ENCODE data around the gene KAT8. TPM values are rescaled to one million over a fixed set of nuclear protein-coding genes. Genes with fewer than 3 reads are reported as not detected.

The KAT8 gene
- total and polyA plus RNA-seq, 2 of the 13 experiments (the other 11 are each of a cell fraction or from before 2014, with no cell fraction given) = 79.0 to 84.2 TPM

GRCh38 chr16:31072540-31073141 lies 44.8 kb upstream of the KAT8 start (continued):
- TF ChIP-seq SIX1 (CRISPR knock-in tag; IDR thresholded peaks at IDR 0.05; ENCODE audit: borderline replicate concordance) = no peak
- no peak; the same call in 1 of the 2 replicates for TF ChIP-seq SAFB2 (CRISPR knock-in tag; IDR thresholded peaks at IDR 0.05; ENCODE audit: borderline replicate concordance, low read depth)
- TF ChIP-seq ATF7-NPFF (CRISPR knock-in tag; IDR thresholded peaks at IDR 0.05; ENCODE audit: low read depth) = no peak
- no peak for TF ChIP-seq MED1 (CRISPR knock-in tag; IDR thresholded peaks at IDR 0.05)
- TF ChIP-seq ZNF224 (CRISPR knock-in tag; IDR thresholded peaks at IDR 0.05) = no peak
- no peak for TF ChIP-seq HHEX (CRISPR knock-in tag; IDR thresholded peaks at IDR 0.05)
- no peak for TF ChIP-seq ZNF18 (CRISPR knock-in tag; IDR thresholded peaks at IDR 0.05; ENCODE audit: insufficient replicate concordance)
- no peak for TF ChIP-seq ZNF770 (CRISPR knock-in tag; IDR thresholded peaks at IDR 0.05)
- no peak for TF ChIP-seq ZNF691 (CRISPR knock-in tag; IDR thresholded peaks at IDR 0.05; ENCODE audit: borderline replicate concordance, low read depth)
- 0 out of 2 replicates have a peak, but pooled peaks have one; percentile 37 for TF ChIP-seq ZNF552 (CRISPR knock-in tag; IDR thresholded peaks at IDR 0.05; ENCODE audit: borderline replicate concordance)
- peak; percentile 62; the same call in 1 of the 2 replicates for TF ChIP-seq ZNF264 (CRISPR knock-in tag; IDR thresholded peaks at IDR 0.05)
- no peak for TF ChIP-seq CHCHD3 (CRISPR knock-in tag; IDR thresholded peaks at IDR 0.05)
- no peak for TF ChIP-seq SRF (IDR thresholded peaks at IDR 0.05; ENCODE audit: low read depth, low read length)
- no peak for TF ChIP-seq ZBTB40 (IDR thresholded peaks at IDR 0.05)
- no peak for TF ChIP-seq ZBTB40 (CRISPR knock-in tag; IDR thresholded peaks at IDR 0.05)
- TF ChIP-seq ELF1 (CRISPR knock-in tag; IDR thresholded peaks at IDR 0.05) = no peak; the same call in 1 of the 2 replicates

Measured in HepG2 (cell line).